A172 (cell line): Measurements from ENCODE around the gene STARD5. TPM values are rescaled to one million over a fixed set of nuclear protein-coding genes. Genes with fewer than 3 reads are reported as not detected.

Experiments used
- DNase-seq: peaks from one replicate; pipeline ENCODE4 v3.0.0-alpha.2; 2015; ENCODE audit warnings: low spot score
- total RNA-seq: library from RNA; depleted of rRNA; stranded (reverse); fragments of >200 nt; shearing (Covaris generic); gene quantifications from 2 replicates; pipeline ENCODE4 v1.2.3, GENCODE V29; 2014

The STARD5 gene
- total RNA-seq, 1 experiment from 2014 or later: 0.86 TPM

DNA sequence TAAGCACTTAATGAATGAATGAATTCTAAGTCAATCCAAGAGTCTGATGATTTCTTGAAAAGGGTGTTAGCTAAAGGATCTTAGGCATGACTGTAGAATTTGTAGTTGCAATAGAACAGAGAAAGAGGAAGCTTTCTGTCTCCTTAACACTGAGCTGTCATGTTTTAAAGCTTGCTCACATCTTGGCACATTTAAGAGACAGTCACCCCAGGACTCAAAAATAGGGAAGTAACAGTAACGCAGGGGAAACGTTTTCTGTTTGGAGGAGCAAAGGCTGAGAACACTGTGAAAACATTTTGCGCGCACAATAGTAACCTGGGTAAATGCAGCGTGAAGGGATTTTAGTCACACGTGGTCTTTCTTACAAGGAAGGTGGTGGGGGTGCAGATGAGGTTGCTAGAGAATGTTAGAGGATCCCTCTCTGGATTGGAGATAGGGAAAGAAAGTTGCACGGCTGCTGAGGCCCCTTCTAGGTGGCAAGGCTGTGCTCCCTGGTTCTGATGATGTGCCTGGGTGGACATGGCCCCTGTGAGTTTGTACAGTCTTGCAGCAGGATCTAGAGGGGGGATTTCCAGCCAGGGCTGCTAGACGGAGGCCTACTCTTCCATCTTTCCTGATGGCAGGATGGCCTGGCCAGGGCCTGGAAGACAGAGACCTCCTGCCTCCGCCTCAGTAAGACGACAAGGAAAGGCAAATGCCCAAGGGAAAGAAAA lies 12.0 kb downstream of the STARD5 start:
- no peak for DNase-seq

GRCh38 chr15:81310480-81310879 lies 13.5 kb downstream of the STARD5 start:
- DNase-seq: no peak

GRCh38 chr15:81309647-81310450 lies 14.1 kb downstream of the STARD5 start:
- no peak for DNase-seq

GRCh38 chr15:81308260-81308659 lies 15.7 kb downstream of the STARD5 start:
- no peak for DNase-seq

- DNase-seq: no peak
Measured at GRCh38 chr15:81304226-81304625, 19.7 kb downstream of the STARD5 start.

DNA sequence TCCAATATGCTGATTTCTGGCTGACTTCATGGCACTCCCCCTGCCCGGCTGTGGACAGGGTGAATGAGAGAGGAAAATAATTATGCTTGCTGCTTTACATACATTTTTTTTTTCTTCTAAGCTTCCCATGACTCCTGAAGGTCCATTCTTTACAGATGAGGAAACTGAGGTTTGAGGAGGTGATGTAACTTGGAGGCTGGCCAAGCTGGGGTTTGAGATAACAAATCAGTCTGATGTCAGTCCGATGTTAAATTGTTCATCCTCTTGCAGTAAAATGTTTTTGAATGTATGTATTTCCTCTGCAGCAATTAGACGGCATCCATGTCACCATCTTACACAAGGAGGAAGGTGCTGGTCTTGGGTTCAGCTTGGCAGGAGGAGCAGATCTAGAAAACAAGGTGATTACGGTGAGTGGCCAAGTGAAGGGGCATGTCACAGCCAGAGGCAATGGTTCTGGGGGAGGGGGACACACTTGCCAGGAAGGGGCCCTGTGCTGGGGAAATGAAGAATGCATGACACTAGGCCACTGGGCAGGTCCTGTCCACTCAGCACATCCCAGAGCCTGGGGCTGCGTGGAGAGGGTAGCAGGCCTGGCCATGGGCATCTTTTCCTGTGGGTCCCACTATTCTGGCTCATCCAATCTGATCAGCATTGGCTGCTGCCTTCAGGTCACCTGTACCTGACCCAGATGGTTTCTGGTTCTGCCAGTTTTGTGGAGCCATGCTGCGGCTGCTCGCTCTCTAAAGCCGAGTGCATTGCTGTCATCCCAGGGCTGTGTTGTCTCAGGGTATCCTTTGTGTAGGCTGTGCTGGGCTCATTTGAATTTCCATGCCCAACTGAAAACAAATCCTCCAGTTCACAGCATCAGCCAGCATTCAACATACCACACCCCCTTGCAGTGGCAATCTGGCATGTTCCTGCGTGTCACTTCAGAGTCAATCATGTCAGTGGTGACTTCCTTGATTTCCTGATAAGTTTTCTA lies 20.4 kb downstream of the STARD5 start:
- DNase-seq: no peak

- no peak for DNase-seq
Measured at GRCh38 chr15:81302701-81303109, 21.2 kb downstream of the STARD5 start.

DNA sequence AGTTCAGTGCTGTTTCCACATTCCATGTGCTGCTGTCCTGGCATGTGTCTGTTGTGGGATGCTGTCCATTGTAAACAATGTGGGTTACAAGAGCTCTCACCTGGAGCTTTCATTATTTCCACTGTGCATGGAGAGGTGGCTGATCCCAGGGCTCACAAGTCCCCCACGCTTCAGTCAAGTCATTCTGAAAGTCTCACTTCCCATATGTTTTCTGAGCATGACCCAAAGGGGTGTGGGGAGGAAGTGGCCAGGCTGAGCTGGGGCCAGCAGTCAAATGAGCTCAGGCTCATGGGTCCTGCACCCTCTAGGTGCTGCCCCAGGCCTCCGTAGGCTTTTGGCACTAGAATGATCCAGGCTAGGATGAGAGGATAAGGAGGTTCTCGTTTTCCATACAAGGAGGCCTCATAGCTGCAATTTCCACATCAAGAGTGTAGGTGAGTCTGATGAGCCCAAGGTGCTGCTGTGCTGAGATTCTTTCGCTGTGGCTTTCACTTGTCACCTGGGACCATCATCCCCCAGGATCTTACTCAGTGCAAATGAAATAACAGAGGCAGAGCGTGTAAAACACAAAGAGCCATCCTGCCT lies 22.0 kb downstream of the STARD5 start:
- DNase-seq: no peak

- no peak for DNase-seq
Measured at GRCh38 chr15:81301385-81301784, 22.6 kb downstream of the STARD5 start.

GRCh38 chr15:81299630-81300273 lies 24.2 kb downstream of the STARD5 start:
- DNase-seq: no peak

- DNase-seq: no peak
Measured at GRCh38 chr15:81299156-81299555, 24.8 kb downstream of the STARD5 start.

DNA sequence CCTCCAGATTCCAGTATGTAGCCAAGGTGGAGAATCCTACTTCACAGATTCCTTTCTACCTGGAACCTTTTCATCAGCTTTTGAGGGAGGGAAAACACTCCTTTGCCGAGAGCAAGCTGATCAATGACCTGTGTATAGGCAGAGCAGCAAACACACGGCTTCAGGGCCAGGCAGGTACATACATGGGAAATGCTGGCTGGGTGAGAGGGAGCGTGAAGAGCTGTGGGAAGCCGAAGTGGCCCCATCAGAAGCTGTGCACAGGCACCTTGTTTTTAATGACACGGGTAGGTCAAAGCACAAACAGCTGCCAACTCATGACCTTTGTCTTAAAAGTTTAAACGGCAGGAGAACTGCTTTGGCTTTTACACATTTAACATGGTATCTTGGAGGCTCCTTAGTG lies 25.3 kb downstream of the STARD5 start:
- no peak for DNase-seq

- DNase-seq: no peak
Measured at GRCh38 chr15:81297603-81298575, 26.1 kb downstream of the STARD5 start.

DNA sequence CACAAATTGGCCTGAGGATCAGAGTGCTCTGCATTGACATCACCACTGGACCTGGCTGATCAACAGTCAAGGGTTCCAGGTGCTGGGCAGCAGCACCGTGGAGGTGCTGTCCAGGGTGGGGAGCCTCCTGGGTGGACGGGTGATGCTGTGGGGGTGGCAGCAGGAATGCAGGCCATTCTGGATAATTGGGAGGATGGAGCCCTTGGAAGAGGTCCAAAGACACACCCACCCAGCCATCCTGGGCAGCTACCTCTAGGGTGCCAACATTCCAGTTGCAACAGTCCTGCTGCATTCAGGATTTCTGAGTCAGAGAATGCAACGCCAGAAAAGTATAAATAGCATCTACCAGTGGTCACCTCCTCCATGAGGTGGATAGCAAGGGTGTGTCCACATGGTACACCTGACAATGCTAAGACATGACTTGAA lies 26.8 kb downstream of the STARD5 start:
- peak; percentile 92 for DNase-seq

- DNase-seq: peak; percentile 36
Measured at GRCh38 chr15:81296673-81297072, 27.3 kb downstream of the STARD5 start.

- no peak for DNase-seq
Measured at GRCh38 chr15:81296186-81296585, 27.8 kb downstream of the STARD5 start.

DNA sequence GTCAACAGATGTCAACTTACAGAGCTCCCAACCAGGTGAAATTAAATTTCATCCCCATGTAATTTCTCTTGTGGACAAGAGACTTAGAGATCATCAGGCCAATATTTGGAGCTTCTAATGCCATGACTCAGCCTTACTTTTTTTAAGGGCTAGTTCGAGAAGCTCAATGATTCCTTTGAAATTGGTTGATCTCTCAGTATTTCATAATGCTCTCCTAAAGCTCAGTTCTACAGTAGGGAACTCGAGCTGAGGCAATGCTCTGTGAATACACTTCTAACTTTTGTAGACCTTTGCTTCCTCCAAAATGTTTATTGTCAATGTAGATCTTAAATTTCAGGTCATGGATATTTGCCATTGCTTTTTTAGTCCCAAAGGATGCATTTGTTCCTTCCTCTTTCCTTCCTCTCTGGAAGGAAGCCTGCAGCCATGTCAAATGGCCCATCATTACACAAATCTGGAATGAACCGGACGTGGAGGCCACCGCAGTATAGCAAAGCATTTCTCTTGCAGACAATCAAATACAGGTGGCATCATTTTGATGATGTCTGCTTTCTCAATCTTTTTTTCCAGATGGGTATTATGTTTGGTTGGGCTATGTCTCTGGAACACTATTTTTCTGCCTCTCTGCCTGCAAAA lies 28.3 kb downstream of the STARD5 start:
- DNase-seq: no peak

DNA sequence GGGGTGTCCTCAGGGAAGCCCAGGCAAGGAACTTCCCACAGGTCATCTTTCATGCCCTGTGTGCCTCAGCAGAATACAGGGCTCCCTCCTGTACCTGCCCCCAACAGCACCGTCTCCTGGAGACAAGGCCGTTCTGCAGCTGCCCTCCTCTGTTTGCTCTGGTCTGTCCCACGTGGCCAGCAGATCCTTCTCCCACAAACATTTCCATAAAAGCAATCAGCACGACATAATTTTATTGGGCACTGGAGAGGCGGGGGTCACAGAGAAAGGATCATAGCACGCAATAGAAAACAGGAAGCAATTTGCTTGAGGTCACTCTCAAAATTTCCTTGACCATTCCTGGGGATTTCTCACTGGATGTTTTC lies 29.4 kb downstream of the STARD5 start:
- no peak for DNase-seq

DNA sequence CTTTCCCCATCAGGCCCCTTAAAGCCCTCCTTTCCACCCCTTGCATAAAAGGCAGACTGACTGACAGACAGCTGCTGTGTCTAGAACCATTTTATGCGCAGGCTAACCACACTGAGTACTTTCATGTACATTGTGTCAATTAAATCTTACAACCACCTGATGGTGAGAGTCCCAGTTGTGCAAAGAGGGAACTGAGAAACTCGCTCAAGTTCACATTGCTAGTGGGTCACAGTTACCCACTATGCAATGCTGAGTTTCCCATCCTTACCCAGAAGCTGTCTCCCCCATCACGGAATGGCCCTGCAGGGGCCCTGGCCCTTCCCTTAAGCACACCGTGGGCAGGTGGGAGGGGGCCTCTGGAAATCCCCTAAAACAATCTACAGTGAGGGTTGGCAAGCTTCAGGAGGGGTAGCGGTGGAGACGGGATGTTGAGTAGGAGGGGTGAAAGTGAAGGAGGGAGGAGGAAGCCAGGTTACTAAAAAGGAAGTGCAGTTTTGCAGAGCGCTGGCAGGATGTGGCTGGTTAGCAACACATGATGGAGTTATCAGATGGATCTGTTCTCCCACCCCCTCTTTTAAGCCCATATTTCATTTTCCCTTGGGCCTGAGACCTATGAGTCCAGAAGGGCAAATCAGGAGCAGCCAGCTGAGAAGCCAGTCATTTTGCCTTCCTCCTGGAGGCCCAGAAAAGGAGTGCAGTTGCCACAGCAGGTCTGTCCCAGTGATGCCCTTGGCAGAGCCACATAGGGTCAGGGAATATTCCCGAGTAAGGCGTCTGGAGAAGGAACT lies 30.0 kb downstream of the STARD5 start:
- DNase-seq: no peak
